ENCODE results near the gene DNM1.
A peak's percentile ranks its signal among the peaks of the same experiment; 100 is the strongest.
"Not testable (repeated sequence)": the region's sequence is repeated elsewhere in the genome, so short reads cannot be mapped to it uniquely, and the experiment has no call there.

The DNM1 gene

GRCh38 chr9:128226412-128226801 is 23.2 kb downstream of the DNM1 start:
- DNase-seq, result no peak

GRCh38 chr9:128230897-128231296 is 27.7 kb downstream of the DNM1 start:
- DNase-seq, result not testable (repeated sequence)

- no peak for DNase-seq
Observed at GRCh38 chr9:128231638-128232527, 28.7 kb downstream of the DNM1 start.

- no peak for DNase-seq
Observed at GRCh38 chr9:128232528-128233428, 29.6 kb downstream of the DNM1 start.

- no peak for DNase-seq
Observed at GRCh38 chr9:128233817-128234406, 30.7 kb downstream of the DNM1 start.

- no peak for DNase-seq
Observed at GRCh38 chr9:128242124-128242523, 38.9 kb downstream of the DNM1 start.

GRCh38 chr9:128242828-128243214 is 39.6 kb downstream of the DNM1 start:
- no peak for DNase-seq

GRCh38 chr9:128243215-128244018 is 40.2 kb downstream of the DNM1 start:
- DNase-seq, result no peak

- no peak for DNase-seq
Observed at GRCh38 chr9:128244091-128244836, 41.1 kb downstream of the DNM1 start.

GRCh38 chr9:128244837-128245231 is 41.7 kb downstream of the DNM1 start:
- no peak for DNase-seq

GRCh38 chr9:128245421-128246151 is 42.4 kb downstream of the DNM1 start:
- DNase-seq, result no peak

GRCh38 chr9:128246471-128246870 is 43.3 kb downstream of the DNM1 start:
- no peak for DNase-seq

GRCh38 chr9:128247226-128247803 is 44.1 kb downstream of the DNM1 start:
- DNase-seq, result no peak

GRCh38 chr9:128249558-128249907 is 46.4 kb downstream of the DNM1 start:
- DNase-seq, result no peak

- DNase-seq, result peak; percentile 7
Observed at GRCh38 chr9:128249908-128250838, 47.0 kb downstream of the DNM1 start.

- no peak for DNase-seq
Observed at GRCh38 chr9:128250839-128251731, 47.9 kb downstream of the DNM1 start.

GRCh38 chr9:128251732-128252100 is 48.5 kb downstream of the DNM1 start:
- DNase-seq, result no peak

GRCh38 chr9:128252317-128253139 is 49.3 kb downstream of the DNM1 start:
- no peak for DNase-seq

All from NK-92 treated with Interleukin-12 subunit alpha and Interleukin-12 subunit beta, amount 100 ng/mL, for 24 hours (cell line).